Stimulated activated CD8-positive, alpha-beta memory T cell treated with anti-CD3 and anti-CD28 coated beads, Interleukin-2, amount 100 ng/mL, for 48 hours (primary cell): Measurements from ENCODE around the gene EYA4.

Experiments used
- DNase-seq, 2 donors: peaks; one replicate each; pipeline ENCODE4 v3.0.0-alpha.2; 2020; ENCODE audit warnings: low read depth in 2 of 2

Gene EYA4

GRCh38 chr6:133404151-133404550, 163.0 kb downstream of the EYA4 start:
- DNase-seq, result no peak

DNA sequence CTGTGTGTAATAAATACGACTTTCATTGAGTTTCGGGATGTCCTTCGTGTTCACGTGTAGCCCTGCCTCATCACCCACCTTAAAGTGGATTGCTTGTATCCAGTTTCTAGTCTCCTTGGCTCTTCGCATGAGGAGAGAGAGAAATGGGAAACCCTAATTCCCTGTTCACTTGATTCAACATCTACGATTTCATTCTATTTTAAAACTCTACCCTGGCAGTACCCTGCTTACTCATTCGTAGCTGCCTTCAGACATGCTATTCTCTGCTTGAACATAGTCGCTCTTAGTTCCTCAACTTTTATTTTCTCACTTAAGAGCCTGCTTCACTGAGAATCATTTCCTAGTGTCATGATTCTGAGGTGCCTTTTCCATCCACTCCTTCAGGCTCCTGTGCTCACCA, 163.6 kb downstream of the EYA4 start:
- DNase-seq, result no peak

DNA sequence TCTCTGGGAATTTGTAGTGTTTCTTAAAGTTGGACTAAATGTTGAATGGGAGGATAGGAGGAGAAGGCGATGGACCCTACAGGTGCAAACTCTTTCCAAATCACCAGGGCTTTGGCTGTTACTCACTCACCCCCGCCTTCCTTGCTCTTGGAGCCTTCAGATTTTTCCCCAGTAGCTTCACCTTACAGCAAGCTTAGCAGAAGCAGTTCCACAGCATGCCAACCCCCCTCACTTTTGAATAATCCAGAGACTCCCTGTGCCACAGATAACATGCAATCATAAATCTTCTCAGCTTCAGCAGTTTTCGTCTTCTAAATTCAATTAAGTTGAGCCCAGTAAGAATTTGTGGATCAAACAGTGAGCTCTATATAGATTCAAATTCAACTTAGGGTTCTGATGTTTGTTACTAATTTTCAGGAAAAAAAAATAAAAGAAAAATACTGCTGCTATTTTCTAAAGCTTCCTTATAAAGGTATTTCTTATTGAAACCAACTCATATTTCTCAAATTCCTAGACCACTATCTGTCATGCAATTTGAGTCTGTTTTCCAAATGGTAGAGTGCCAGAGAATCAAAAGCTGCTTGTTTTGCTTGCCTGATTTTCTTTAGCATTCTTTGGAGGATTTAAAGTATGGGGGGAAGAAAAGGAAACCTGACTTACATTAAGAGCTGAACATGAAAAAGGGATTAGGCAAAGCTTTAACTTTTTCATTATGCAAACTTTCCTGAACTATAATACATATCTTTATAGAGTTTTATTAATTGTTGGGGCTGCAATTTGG, 166.4 kb downstream of the EYA4 start:
- no peak for DNase-seq

DNA sequence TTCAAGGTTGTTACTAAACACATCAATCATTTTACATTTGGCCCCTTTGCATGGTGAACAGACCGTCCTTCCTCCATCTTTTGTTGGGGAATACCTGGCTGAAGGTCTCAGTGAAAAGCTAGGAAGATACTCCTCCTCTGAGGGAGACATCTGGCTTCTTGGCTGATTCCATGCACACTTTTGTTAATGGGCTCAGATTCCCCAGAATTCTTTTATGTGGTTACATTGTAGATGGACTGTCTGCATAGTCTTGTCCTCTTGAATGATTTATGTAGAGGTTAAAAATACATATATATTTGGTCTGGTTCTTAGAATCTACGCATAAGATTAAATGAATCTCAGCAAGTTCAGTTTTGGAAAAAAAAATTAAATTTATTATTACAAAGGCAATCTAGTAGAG, 167.0 kb downstream of the EYA4 start:
- no peak for DNase-seq

- DNase-seq, result no peak
These were observed 167.4 kb downstream of the EYA4 start for GRCh38 chr6:133408543-133408942.

- no peak for DNase-seq
These were observed 169.7 kb downstream of the EYA4 start for GRCh38 chr6:133410638-133411435.

DNA sequence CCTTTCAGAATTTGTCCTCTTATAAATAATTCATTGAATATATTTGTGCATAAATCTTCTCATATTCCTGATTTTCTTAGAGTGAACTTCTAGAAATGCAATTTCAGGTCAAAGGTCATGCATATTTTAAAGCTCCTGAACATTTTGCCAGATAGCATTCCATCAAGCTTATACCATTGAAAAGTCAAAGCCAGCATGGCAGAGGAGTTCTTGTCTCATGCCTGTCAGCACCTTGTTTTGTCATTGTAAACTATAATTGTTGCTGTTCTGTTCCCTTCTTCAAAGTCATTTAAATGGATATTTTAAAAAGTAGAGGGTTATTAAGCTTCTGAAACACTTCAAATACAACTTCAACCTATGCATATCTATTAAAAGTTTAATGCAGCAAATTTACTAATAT, 170.6 kb downstream of the EYA4 start:
- DNase-seq, result no peak

GRCh38 chr6:133415262-133415661, 174.1 kb downstream of the EYA4 start:
- no peak for DNase-seq

DNA sequence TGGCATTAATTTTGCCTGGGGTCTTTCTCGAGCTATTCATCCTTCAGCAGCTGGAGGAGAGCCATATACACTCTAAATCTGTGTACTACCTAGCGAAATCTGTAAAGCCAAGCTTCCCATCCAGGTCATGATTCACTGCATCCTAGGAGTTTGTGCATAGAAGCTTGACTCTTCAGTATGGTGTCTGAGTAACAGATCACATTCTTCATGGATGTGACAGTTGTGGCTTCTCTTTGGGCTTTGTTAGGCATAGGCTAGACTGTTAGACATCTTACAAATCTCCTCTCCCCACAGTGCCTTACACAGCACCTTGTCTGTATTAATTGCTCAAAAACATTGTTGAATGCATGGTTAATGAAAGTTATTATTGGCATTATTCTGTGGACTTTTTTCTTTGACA, 177.0 kb downstream of the EYA4 start:
- DNase-seq, result no peak

GRCh38 chr6:133423242-133423641, 182.1 kb downstream of the EYA4 start:
- no peak for DNase-seq

DNA sequence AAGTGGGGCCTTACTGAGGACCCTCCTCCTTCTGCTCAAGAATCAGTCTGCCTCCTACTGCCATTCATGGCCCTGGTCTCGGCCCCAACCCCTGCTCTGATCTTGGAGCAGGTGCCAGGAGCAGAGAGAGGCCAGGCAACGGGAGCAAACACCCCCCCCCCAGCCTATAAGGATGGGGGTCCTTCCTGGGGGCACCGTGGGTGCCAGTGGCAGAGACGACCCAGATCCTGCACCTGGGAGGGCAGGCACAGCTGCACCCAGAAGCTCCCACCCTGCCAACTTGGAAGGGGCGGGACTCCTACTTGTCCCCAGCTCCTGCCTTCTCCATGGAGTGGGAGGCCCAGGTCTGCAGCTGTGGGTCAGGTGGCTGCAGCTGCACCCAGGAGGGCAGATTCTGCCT, 183.2 kb downstream of the EYA4 start:
- DNase-seq, result no peak

DNA sequence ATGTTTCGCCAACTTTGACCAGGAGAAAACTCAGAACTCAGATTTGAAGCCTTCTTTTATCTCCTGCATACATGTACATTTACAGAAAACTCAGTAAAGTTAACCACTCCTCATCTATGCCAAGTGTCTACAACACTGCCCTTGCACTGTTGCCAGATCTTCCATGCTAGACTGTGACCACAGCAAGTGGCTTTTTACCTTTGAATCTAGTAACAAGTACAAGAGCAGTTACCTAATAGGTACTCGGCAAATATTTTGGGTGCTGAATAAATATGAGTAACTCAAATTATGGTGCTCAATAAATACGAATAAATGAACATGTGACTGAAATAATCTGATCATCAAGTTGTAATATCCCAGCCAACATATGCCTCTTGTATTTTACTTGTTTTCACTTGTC, 184.9 kb downstream of the EYA4 start:
- DNase-seq, result no peak

DNA sequence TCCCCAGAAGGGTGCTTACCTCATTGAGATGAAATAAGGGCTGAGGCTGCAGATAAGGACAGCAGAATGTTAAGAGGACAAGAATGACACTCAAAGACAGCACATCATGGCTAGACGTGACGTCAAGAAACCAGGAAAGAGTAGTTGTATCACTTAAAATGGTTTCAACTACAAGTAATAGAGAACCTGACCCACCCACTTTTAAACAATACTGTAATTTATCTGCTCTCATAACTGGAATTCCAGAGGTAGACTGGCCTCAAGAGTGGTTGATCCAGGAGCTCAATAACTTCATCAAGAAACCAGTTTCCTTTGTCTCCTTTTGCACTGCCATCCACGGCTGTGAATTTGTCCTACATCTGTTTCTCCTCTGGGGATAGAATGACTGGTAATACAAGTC, 187.1 kb downstream of the EYA4 start:
- DNase-seq, result no peak

DNA sequence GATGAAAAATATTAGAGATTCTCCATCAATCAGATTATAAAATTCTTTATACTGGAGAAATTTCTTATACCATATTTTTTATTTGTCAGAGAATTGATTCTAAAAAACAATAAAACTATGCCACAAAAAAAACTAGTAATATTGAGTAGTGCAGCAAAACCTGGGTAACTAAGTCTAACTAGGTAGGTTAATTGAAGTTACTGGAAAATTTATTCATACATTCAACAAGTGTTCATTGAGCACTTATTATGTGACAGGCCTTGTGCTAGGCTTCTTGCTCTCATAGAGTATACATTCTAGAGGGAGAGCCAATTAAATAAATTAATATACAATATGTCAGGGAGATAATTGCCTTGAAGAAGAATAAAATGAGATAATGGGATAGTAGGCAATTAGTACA, 189.4 kb downstream of the EYA4 start:
- DNase-seq, result no peak

- DNase-seq, result no peak
These were observed 189.9 kb downstream of the EYA4 start for GRCh38 chr6:133431031-133431430.

DNA sequence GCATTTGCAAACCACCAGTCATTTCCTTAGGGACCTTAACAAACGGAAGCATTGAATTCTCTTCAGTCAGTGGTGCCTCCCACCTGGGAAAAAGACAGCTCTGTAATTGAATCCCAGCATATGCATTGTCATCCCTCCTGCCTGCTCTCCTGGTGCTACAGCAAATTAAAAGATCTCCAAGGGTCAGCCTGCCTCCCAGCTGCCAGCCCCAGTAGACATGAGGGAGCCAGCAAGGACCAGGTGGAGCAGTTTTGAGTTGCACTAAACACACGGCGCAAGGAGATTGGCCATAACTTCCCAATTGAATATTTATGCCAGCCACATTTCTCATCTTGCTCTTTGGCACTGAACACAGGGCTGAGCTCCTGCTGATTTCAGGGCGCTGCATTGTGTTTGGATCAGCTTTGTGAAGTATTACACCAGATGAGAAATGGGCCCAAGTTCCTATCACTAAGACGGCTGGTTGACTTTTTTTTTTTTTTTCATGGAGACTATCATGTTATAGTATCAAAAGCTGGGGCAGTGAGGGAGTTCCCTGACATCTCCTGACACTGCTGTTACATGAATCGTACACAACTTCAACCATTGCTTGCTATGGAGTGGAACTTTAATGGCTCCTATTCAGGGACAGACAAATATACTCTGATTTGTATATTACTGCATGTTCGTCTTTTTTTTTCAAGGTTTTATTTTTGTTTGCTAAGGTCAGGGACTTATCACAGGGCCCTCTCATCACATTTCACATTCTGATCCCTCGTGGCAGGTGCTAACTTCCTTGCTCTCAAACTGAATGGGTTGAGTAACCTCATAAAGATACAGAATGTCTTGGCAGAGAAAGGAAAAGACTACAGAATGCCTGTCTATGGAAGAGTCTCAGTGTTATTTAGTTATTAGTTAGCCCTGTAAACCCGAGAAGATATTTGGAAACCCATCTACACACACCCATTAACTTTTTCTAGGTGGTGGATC, 191.1 kb downstream of the EYA4 start:
- no peak for DNase-seq

GRCh38 chr6:133435065-133435728, 194.0 kb downstream of the EYA4 start:
- DNase-seq, result no peak

- no peak for DNase-seq
These were observed 195.5 kb downstream of the EYA4 start for GRCh38 chr6:133436652-133437051.

DNA sequence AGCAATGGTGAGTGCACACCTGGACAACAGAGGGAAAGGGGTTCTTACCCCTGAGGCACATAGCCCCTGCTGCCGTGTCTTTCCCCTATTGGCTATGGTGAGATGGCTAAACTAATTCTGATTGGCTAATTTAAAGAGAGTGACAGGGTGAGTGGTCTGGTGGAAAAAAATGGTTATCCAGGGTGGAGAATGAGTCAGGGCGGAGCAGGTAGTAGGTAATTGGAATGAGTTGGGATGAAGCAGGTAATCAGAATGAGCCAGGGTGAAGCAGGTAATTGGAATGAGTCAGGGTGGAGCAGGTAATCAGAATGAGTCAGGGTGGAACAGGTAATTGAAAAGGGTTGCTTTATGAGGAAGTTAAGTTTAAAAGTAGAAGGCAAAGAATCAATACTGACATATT, 200.3 kb downstream of the EYA4 start:
- DNase-seq, result no peak

DNA sequence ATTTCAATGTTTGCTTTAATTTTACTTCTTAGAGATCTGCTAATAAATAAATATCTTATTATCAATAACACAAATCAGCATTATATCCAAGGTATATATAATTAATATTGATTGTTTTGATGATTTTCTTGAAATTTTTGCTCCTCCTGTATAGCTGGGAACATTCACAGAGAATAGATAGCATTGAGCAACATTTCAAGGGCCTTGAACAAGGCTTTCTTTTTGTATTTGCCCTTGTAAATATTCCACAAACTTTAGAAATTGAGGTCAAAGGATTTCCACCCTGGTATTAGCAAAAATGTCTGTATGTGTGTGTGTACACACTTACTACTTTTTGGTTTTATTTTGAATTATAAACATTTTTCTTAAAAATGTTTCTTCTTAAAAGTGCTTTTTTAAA, 205.6 kb downstream of the EYA4 start:
- DNase-seq, result no peak

DNA sequence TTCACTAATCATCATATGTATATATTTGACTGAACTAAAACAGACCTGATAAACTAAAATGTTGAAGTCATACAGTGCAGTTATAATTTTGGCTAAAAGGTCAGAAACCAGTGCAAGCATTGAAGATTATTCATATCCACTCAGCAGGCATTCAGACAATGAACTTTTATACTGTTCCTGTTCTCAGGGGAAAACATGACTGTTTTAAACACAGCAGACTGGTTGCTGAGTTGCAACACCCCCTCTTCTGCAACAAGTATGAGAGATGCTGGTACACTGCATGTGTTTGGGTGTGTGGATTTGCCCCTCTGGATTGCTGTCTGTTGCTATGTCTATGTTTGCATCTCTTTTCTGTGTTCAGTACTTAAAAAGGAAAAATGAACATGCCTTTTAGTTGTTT, 206.8 kb downstream of the EYA4 start:
- no peak for DNase-seq

DNA sequence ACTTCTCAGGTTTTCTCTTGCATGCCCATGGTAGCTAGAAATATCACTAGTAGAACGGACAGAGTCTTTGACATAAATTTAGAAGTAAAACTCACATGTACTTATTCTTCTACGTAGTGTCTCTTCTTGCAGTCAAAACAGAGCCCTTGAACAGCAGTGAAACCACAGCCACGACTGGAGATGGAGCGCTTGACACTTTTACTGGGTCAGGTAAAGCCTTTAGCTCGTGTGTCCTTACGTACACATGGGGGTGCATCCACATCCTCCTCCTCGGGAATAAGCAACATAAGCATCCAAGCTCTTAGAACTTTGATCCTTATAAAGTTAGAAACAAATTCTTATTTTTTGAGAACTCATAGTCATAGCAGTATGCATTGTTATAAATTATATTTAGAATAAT, 215.3 kb downstream of the EYA4 start:
- no peak for DNase-seq
